ENCODE measurements around the gene TAS1R3. TPM values are rescaled to one million over a fixed set of nuclear protein-coding genes. Genes with fewer than 3 reads are reported as not detected.

Gene TAS1R3
- total and polyA plus RNA-seq, 2 experiments from 2014 or later: 0.14 TPM; not detected in 1

DNA sequence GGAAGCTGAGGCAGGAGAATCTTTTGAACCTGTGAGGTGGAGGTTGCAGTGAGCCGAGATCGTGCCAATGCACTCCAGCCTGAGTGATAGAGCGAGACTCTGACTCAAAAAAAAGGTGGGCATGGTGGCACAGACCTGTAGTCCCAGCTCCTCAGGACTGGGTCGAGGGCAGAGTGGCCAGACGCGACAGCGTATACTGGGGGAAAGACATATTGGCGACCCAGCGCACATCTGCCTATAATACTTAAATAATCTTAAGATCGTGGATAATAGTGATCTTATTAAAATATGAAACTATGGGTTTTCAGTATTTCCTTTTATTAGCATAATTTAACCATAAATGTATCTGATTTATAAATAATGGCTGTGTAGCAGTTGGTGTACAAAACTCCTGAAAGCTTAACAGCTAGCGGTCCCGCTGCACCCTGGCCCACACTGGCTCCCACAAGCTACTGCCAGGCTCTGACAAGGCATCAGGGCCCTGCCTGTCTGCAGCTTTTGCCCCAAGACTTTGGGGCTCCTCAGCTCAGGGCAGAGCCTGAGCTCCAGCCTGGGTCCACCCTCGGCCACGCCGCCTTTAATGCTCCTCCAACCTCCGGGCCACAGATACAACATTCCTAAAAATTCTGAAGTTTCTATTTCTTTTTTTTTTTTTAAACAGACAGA lies 46.6 kb downstream of the TAS1R3 start:
- TF ChIP-seq EZH2phosphoT487 (IDR thresholded peaks at IDR 0.05; ENCODE audit: unreplicated experiment): no peak
- TF ChIP-seq ZNF331 (CRISPR knock-in tag; IDR thresholded peaks at IDR 0.05; ENCODE audit: low read depth): no peak
- TF ChIP-seq EZH2 (IDR thresholded peaks at IDR 0.05; ENCODE audit: low read depth, unreplicated experiment): no peak
- TF ChIP-seq CREB1 (CRISPR knock-in tag; IDR thresholded peaks at IDR 0.05; ENCODE audit: low read depth): no peak
- TF ChIP-seq ZNF114 (CRISPR knock-in tag; IDR thresholded peaks at IDR 0.05): no peak
- no peak for TF ChIP-seq POLR2AphosphoS5 (IDR thresholded peaks at IDR 0.05; ENCODE audit: low read depth)
- no peak for TF ChIP-seq NANOG (IDR thresholded peaks at IDR 0.05; ENCODE audit: borderline replicate concordance)
- TF ChIP-seq, protein P1, sequence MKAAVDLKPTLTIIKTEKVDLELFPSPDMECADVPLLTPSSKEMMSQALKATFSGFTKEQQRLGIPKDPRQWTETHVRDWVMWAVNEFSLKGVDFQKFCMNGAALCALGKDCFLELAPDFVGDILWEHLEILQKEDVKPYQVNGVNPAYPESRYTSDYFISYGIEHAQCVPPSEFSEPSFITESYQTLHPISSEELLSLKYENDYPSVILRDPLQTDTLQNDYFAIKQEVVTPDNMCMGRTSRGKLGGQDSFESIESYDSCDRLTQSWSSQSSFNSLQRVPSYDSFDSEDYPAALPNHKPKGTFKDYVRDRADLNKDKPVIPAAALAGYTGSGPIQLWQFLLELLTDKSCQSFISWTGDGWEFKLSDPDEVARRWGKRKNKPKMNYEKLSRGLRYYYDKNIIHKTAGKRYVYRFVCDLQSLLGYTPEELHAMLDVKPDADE (IDR thresholded peaks at IDR 0.05): no peak
- DNase-seq (ENCODE audit: low spot score): no peak
- Histone ChIP-seq H3K27me3 (ENCODE audit: insufficient read depth) (no peaks in the 10 kb centered on the region), H3K79me2 (replicated peaks; ENCODE audit: insufficient read depth) (peaks cover 21% of the 10 kb centered on the region), H3F3A (replicated peaks; ENCODE audit: low read depth) (peaks cover 13% of the 10 kb centered on the region), H4K20me1 (replicated peaks; ENCODE audit: insufficient read depth) (peaks cover 7% of the 10 kb centered on the region), H3K4me2 (no peak overlapping the region), H3K36me3 (ENCODE audit: insufficient read depth) (no peaks in the 10 kb centered on the region), H2AFZ (no peak overlapping the region), H3K27ac (ENCODE audit: low read depth) (no peak overlapping the region), H3K4me1 (ENCODE audit: insufficient read depth) (peaks cover 9% of the 10 kb centered on the region), H3K4me3 (no peak overlapping the region), H3K9me2 (ENCODE audit: insufficient read depth) (no peaks in the 10 kb centered on the region)
- Mint-ChIP-seq H3K4me1 (peaks cover 7% of the 10 kb centered on the region), H3K27ac (no peak overlapping the region), H3K36me3 (ENCODE audit: low read depth) (peaks cover 9% of the 10 kb centered on the region; the same call in 2 of the 3 replicates), H3K9me3 (no peaks in the 10 kb centered on the region; the same call in 1 of the 3 replicates), H3K27me3 (ENCODE audit: insufficient read depth, low read depth, poor library complexity) (peaks cover 5% of the 10 kb centered on the region), H3K4me3 (no peak overlapping the region)
- no peak for ATAC-seq

DNA sequence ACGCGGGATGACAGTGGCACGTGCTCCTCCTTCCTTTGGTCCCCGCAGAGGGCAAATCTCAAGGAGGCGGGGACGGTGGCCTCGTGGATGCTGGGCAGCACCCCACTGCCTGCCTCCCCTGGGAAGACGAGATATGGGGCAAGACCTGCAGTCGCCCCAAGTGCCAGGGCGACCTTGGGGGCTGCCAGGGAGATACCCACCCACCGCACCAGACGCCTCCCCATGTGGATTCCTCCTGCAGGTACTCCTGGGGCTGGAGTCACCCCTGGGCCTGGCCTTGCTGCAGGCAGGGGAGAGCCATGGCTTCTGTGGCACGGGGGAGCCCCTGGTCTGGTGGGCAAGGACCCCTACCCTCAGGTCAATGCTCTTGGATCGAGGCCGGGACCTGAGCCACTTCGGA lies 49.8 kb downstream of the TAS1R3 start:
- Histone ChIP-seq H3F3A (replicated peaks; ENCODE audit: low read depth) (peaks cover 7% of the 10 kb centered on the region), H3K9me2 (ENCODE audit: insufficient read depth) (no peaks in the 10 kb centered on the region), H4K20me1 (replicated peaks; ENCODE audit: insufficient read depth) (no peaks in the 10 kb centered on the region; the same call in 1 of the 2 replicates), H3K4me2 (no peak overlapping the region), H3K27ac (ENCODE audit: low read depth) (no peak overlapping the region), H3K4me1 (ENCODE audit: insufficient read depth) (peaks cover 5% of the 10 kb centered on the region; the same call in 1 of the 2 replicates), H3K79me2 (replicated peaks; ENCODE audit: insufficient read depth) (0 out of 2 replicates have a peak, but pooled peaks cover 5% of the 10 kb centered on the region), H3K4me3 (no peak overlapping the region), H3K36me3 (ENCODE audit: insufficient read depth) (no peaks in the 10 kb centered on the region; the same call in 1 of the 2 replicates), H3K27me3 (ENCODE audit: insufficient read depth) (no peaks in the 10 kb centered on the region), H2AFZ (no peak overlapping the region)
- TF ChIP-seq POLR2AphosphoS5 (IDR thresholded peaks at IDR 0.05; ENCODE audit: low read depth) (no peak), REST (IDR thresholded peaks at IDR 0.05; ENCODE audit: unreplicated experiment) (no peak), JUNB (IDR thresholded peaks at IDR 0.05; ENCODE audit: unreplicated experiment) (no peak), EZH2phosphoT487 (IDR thresholded peaks at IDR 0.05; ENCODE audit: unreplicated experiment) (no peak), EZH2 (IDR thresholded peaks at IDR 0.05; ENCODE audit: low read depth, unreplicated experiment) (no peak), ZNF331 (CRISPR knock-in tag; IDR thresholded peaks at IDR 0.05; ENCODE audit: low read depth) (no peak), ZNF114 (CRISPR knock-in tag; IDR thresholded peaks at IDR 0.05) (no peak), CREB1 (CRISPR knock-in tag; IDR thresholded peaks at IDR 0.05; ENCODE audit: low read depth) (no peak)
- TF ChIP-seq, protein P2, sequence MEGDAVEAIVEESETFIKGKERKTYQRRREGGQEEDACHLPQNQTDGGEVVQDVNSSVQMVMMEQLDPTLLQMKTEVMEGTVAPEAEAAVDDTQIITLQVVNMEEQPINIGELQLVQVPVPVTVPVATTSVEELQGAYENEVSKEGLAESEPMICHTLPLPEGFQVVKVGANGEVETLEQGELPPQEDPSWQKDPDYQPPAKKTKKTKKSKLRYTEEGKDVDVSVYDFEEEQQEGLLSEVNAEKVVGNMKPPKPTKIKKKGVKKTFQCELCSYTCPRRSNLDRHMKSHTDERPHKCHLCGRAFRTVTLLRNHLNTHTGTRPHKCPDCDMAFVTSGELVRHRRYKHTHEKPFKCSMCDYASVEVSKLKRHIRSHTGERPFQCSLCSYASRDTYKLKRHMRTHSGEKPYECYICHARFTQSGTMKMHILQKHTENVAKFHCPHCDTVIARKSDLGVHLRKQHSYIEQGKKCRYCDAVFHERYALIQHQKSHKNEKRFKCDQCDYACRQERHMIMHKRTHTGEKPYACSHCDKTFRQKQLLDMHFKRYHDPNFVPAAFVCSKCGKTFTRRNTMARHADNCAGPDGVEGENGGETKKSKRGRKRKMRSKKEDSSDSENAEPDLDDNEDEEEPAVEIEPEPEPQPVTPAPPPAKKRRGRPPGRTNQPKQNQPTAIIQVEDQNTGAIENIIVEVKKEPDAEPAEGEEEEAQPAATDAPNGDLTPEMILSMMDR (conservative IDR thresholded peaks at IDR 0.05; ENCODE audit: low read depth in 2 of 2): no peak
- TF ChIP-seq, protein P1 (IDR thresholded peaks at IDR 0.05): no peak
- peaks cover 3% of the 10 kb centered on the region; the same call in 2 of the 3 replicates for H3K4me1 Mint-ChIP-seq
- no peak for ATAC-seq
- H3K36me3 Mint-ChIP-seq (ENCODE audit: low read depth): peaks cover 18% of the 10 kb centered on the region; the same call in 2 of the 3 replicates
- H3K27ac Mint-ChIP-seq: no peak overlapping the region
- DNase-seq (ENCODE audit: low spot score): no peak
- no peak overlapping the region for H3K4me3 Mint-ChIP-seq
- H3K9me3 Mint-ChIP-seq: no peaks in the 10 kb centered on the region; the same call in 2 of the 3 replicates
- H3K27me3 Mint-ChIP-seq (ENCODE audit: insufficient read depth, low read depth, poor library complexity): peaks cover 5% of the 10 kb centered on the region
